GM12878 (cell line): ENCODE results near the gene COQ5. TPM values are rescaled to one million over a fixed set of nuclear protein-coding genes. Genes with fewer than 3 reads are reported as not detected.

Source experiments
- ATAC-seq: fragments of 200-7000 bp; cut with Tn5 transposase; 3 replicates; pipeline ENCODE4 v1.9.1; 2020; ENCODE audit warnings: mild to moderate bottlenecking, moderate library complexity
- BruUV-seq: library from RNA; stranded (reverse); fragments of 400-500 nt; replicated peaks from 2 replicates; lab custom pipeline; 2021; lab: Mats Ljungman, UMichigan
- CTCF ChIA-PET: fragments of 300-600 bp; sonication (Branson Sonifier 250); formaldehyde crosslinking; extraction: SDS; loops from one replicate; lab custom pipeline; 2021; ENCODE audit warnings: inconsistent platforms; lab: Yijun Ruan, JAX
- POLR2A ChIA-PET: fragments of 350-600 bp; formaldehyde crosslinking; extraction: SDS; loops from one replicate; lab custom pipeline; 2021; ENCODE audit warnings: inconsistent platforms; lab: Charles Lee
- RAD21 ChIA-PET: fragments of 300-600 bp; sonication (Branson Sonifier 250); formaldehyde crosslinking; loops from one replicate; lab custom pipeline; 2023; ENCODE audit warnings: antibody characterized with exemption; ENCODE audit not compliant: unreplicated experiment; lab: Charles Lee
- SMC1A ChIA-PET: fragments of 300-600 bp; sonication (Branson Sonifier 250); formaldehyde crosslinking; loops from one replicate; lab custom pipeline; 2023; ENCODE audit not compliant: unreplicated experiment, uncharacterized antibody; lab: Charles Lee
- DNase-seq: peaks from one replicate; pipeline ENCODE4 v3.0.0-alpha.2; 2011; ENCODE audit warnings: low read depth, low spot score
- FAIRE-seq: peaks from 3 replicates; lab custom pipeline; 2011; peaks lifted over from hg19 to GRCh38; lab: Jason Lieb, UNC
- H2AFZ ChIP-seq: 2 replicates; pipeline ENCODE4 v1.6.0; 2011; ENCODE audit warnings: low read depth, low read length, control low read depth; ENCODE audit not compliant: control insufficient read depth
- H3K27ac ChIP-seq: 2 replicates; pipeline ENCODE4 v1.5.1; 2011; ENCODE audit warnings: control low read depth; ENCODE audit not compliant: control insufficient read depth, insufficient read depth
- H3K27me3 ChIP-seq, 2 experiments: replicated peaks in 1 of 2; 2 replicates each; pipeline versions ENCODE4 v1.6.0 to v1.6.1; 2011; ENCODE audit warnings: low read length in 1 of 2; ENCODE audit not compliant: control insufficient read depth in 2 of 2, insufficient read depth in 2 of 2
- H3K36me3 ChIP-seq, 2 experiments: 2 replicates each; pipeline ENCODE4 v1.5.1; 2011; ENCODE audit warnings: low read length in 1 of 2; ENCODE audit not compliant: control insufficient read depth in 2 of 2, insufficient read depth in 2 of 2
- H3K4me1 ChIP-seq: 2 replicates; pipeline ENCODE4 v1.6.1; 2011; ENCODE audit warnings: mild to moderate bottlenecking, low read length, moderate library complexity, mixed read lengths; ENCODE audit not compliant: control insufficient read depth, insufficient read depth
- H3K4me2 ChIP-seq: 2 replicates; pipeline ENCODE4 v1.6.0; 2011; ENCODE audit warnings: control low read depth; ENCODE audit not compliant: control insufficient read depth, insufficient read depth
- H3K4me3 ChIP-seq: fragments of 200-600 bp; sonication (generic); 2 replicates; pipeline ENCODE4 v1.5.1; 2016
- H3K79me2 ChIP-seq: 2 replicates; pipeline ENCODE4 v1.6.0; 2011; ENCODE audit warnings: low read length; ENCODE audit not compliant: control insufficient read depth, insufficient read depth
- H3K9ac ChIP-seq: 2 replicates; pipeline ENCODE4 v1.8.0; 2011; ENCODE audit warnings: low read length, control low read depth, mixed read lengths; ENCODE audit not compliant: control insufficient read depth, insufficient read depth
- H3K9me3 ChIP-seq: replicated peaks from 3 replicates; pipeline ENCODE4 v1.5.1; 2011; ENCODE audit warnings: mild to moderate bottlenecking, low read length; ENCODE audit not compliant: control insufficient read depth, insufficient read depth
- H4K20me1 ChIP-seq: 2 replicates; pipeline ENCODE4 v1.6.0; 2011; ENCODE audit not compliant: control insufficient read depth, insufficient read depth
- BCL11A ChIP-seq: IDR thresholded peaks from 2 replicates; pipeline ENCODE4 v1.6.1; 2011; ENCODE audit warnings: low read depth, low read length
- CHD1 ChIP-seq: IDR thresholded peaks from 2 replicates; pipeline ENCODE4 v1.6.1; 2012; ENCODE audit warnings: low read depth, low read length, improper control_type of control experiment
- HDAC2 ChIP-seq: fragments of 200-600 bp; sonication (generic); IDR thresholded peaks from 2 replicates; pipeline ENCODE4 v1.6.1; 2017
- MTA3 ChIP-seq: IDR thresholded peaks from 2 replicates; pipeline ENCODE4 v1.6.1; 2012; ENCODE audit warnings: low read length, inconsistent platforms, borderline replicate concordance
- RCOR1 ChIP-seq: conservative IDR thresholded peaks from 2 replicates; pipeline ENCODE4 v1.6.1; 2012; ENCODE audit warnings: low read depth, low read length, improper control_type of control experiment
- RUNX3 ChIP-seq: IDR thresholded peaks from 2 replicates; pipeline ENCODE4 v1.6.1; 2012; ENCODE audit warnings: low read length, inconsistent platforms
- ZNF207 ChIP-seq: fragments of 450-650 bp; IDR thresholded peaks from 2 replicates; pipeline ENCODE4 v1.6.1; 2014; ENCODE audit warnings: antibody characterized with exemption, mild to moderate bottlenecking, borderline replicate concordance
- ZNF274 ChIP-seq: IDR thresholded peaks from one replicate; pipeline ENCODE4 v1.8.0; 2011; ENCODE audit not compliant: insufficient read length, insufficient read depth
- WGBS: methylation state at CpG from one replicate; pipeline ENCODE4 v1.1.6; 2016; ENCODE audit warnings: low lambda C conversion rate; ENCODE audit not compliant: insufficient replicate concordance, insufficient coverage; ENCODE audit errors: missing lambda C conversion rate; 5-methylcytosine and 5-hydroxymethylcytosine counted together
- in situ Hi-C: fragments of 300-500 bp; cut with MboI; formaldehyde crosslinking; loops from 9 replicates; pipeline ENCODE4 v1.14.3; 2018; ENCODE audit warnings: mixed read lengths
- intact Hi-C: fragments of 100-400 bp; cut with micrococcal nuclease; formaldehyde crosslinking; loops from one replicate; pipeline ENCODE4 v1.14.2; 2022; ENCODE audit not compliant: unreplicated experiment
- polyA plus RNA-seq, 11 experiments: library from polyadenylated mRNA; depleted of rRNA in 4 of 11; unstranded in 6 of 11; stranded (reverse) in 5 of 11; fragments of >200 nt; fragmentation: Nextera tagmentation in 4 of 11; fragmentation: Illumina TruSeq in 1 of 11; extraction: Ambion mirVana in 4 of 11; extraction: Trizol in 1 of 11; gene quantifications; 1 replicate in 1 of 11; 2 replicates in 10 of 11; pipeline versions ENCODE4 v1.2.1 to v1.2.3, GENCODE V29; 2011 to 2016; ENCODE audit warnings: inconsistent platforms in 2 of 11, missing spikeins in 2 of 11, low read depth in 1 of 11
- total RNA-seq, 4 experiments: library from RNA; depleted of rRNA in 3 of 4; stranded (reverse); fragments of >200 nt in 3 of 4; fragmentation: Illumina TruSeq in 1 of 4; extraction: Trizol in 1 of 4; gene quantifications; 2 replicates each; pipeline versions ENCODE4 v1.2.1 to v1.2.3, GENCODE V29; 2013 to 2021
- TF ChIP-seq, protein P1 (sequence below): fragments of 450-650 bp; IDR thresholded peaks from 2 replicates; pipeline ENCODE4 v1.6.1; 2017; ENCODE audit warnings: mild to moderate bottlenecking, moderate library complexity

Gene COQ5
- total and polyA plus RNA-seq, 10 of the 15 experiments (the other 5 are each of a cell fraction or from before 2014, with no cell fraction given): 24.8 to 69.3 (median 37.8) TPM

DNA sequence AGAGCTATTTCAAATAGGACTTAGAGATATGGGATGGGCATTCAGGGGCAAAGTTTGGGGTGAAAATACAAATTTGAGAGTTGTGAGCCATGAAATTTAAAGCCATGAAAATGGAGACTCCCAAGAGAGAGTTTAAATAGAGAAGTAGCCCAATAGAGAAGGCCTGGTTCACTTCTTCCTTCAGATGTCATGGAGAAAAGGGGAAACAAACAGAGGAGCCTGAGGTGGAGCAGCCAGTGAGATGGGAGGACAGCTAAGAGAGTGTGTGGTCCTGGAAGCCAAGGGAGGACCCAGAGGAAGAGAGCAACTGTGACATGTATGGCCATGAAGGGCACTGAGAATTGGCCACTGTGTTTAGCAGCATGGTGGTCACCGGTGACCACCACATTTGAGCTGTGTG is 45.3 kb downstream of the COQ5 start (continued):
- TF ChIP-seq, protein P1, sequence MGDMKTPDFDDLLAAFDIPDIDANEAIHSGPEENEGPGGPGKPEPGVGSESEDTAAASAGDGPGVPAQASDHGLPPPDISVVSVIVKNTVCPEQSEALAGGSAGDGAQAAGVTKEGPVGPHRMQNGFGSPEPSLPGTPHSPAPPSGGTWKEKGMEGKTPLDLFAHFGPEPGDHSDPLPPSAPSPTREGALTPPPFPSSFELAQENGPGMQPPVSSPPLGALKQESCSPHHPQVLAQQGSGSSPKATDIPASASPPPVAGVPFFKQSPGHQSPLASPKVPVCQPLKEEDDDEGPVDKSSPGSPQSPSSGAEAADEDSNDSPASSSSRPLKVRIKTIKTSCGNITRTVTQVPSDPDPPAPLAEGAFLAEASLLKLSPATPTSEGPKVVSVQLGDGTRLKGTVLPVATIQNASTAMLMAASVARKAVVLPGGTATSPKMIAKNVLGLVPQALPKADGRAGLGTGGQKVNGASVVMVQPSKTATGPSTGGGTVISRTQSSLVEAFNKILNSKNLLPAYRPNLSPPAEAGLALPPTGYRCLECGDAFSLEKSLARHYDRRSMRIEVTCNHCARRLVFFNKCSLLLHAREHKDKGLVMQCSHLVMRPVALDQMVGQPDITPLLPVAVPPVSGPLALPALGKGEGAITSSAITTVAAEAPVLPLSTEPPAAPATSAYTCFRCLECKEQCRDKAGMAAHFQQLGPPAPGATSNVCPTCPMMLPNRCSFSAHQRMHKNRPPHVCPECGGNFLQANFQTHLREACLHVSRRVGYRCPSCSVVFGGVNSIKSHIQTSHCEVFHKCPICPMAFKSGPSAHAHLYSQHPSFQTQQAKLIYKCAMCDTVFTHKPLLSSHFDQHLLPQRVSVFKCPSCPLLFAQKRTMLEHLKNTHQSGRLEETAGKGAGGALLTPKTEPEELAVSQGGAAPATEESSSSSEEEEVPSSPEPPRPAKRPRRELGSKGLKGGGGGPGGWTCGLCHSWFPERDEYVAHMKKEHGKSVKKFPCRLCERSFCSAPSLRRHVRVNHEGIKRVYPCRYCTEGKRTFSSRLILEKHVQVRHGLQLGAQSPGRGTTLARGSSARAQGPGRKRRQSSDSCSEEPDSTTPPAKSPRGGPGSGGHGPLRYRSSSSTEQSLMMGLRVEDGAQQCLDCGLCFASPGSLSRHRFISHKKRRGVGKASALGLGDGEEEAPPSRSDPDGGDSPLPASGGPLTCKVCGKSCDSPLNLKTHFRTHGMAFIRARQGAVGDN: no peak
- TF ChIP-seq ZNF274 (no peak), RUNX3 (no peak), RCOR1 (no peak)

DNA sequence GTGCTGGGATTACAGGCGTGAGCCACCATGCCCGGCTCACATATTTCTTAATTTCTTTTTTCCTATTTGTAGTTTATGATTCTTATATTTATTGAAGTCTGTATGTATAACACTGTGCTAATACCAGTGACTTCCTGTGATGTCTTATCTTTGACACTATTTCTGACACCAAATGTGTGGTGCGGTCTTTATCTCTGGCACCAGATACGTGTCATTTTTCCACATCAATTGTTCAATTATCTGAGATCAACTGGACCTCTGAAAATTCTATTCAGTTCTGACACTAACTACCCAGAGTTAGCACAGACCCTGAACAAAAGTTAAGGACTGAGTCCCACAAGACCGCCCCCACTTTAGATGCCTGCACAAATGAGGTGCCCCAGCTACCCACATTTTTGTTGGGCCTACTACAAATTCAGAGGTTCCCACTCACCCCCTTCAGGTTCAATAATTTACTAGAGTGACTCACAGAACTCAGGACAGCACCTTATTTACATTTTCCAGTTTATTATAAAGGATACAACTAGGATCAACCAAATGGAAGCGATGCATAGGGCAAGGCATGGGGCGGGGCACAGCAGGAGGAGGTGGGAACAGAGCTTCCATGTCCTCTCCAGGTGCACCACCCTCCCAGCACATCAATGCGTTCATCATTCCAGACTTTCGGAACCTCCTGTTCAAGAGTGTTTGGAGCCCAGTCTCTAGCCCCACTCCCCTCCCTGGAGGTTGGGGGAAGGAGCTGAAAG is 47.8 kb downstream of the COQ5 start:
- H2AFZ ChIP-seq: no peak overlapping the region
- H3K9ac ChIP-seq: no peak overlapping the region
- H3K36me3 ChIP-seq: no peaks in the 10 kb centered on the region
- H3K79me2 ChIP-seq: no peaks in the 10 kb centered on the region
- TF ChIP-seq CHD1: no peak
- TF ChIP-seq ZNF207: no peak
- no peak for TF ChIP-seq BCL11A
- no peak for TF ChIP-seq HDAC2
- TF ChIP-seq MTA3: no peak
- TF ChIP-seq, all 136 proteins: peak for 0
- ChIA-PET SMC1A (interaction anchor here (1.1 kb wide), 1 partner anchor 23 kb away, joined by 4 read pairs; no protein-coding TSS in a partner anchor), RAD21 (interaction anchor here (1.2 kb wide), 1 partner anchor 16 kb away, joined by 3 read pairs; no protein-coding TSS in a partner anchor), POLR2A (no interaction called here), CTCF (interaction anchor here (2.0 kb wide), 1 partner anchor 14 kb away, joined by 7 read pairs; the partner anchor contains the start of gene DYNLL1)
- intact Hi-C loops (no loop called here), in situ Hi-C loops (no loop called here)
- Histone ChIP-seq H3K4me3 (no peak overlapping the region), H4K20me1 (no peaks in the 10 kb centered on the region), H3K27me3 (no peaks in the 10 kb centered on the region), H3K4me2 (no peak overlapping the region), H3K9me3 (no peaks in the 10 kb centered on the region), H3K4me1 (no peaks in the 10 kb centered on the region; the same call in 1 of the 2 replicates), H3K27ac (no peak overlapping the region)
- WGBS: 98% methylated on average over 9 of the region's 9 CpGs
- no TSS peak for BruUV-seq
- no peak for FAIRE-seq
- DNase-seq: no peak
- ATAC-seq: no peak
